ENCODE results near the gene APOBEC3A. TPM values are rescaled to one million over a fixed set of nuclear protein-coding genes. Genes with fewer than 3 reads are reported as not detected.

APOBEC3A gene
- polyA plus RNA-seq, 1 donor (not counting 4 experiments of a cell fraction or from before 2014, with no cell fraction given): 0.50 TPM

GRCh38 chr22:38937036-38937435 lies 20.4 kb upstream of the APOBEC3A start:
- no peak overlapping the region for H3K9ac ChIP-seq (ENCODE audit: control insufficient read depth, extremely low read depth, insufficient read depth, low read length)
- DNase-seq (ENCODE audit: low read depth, low spot score): no peak
- H3K4me1 ChIP-seq (ENCODE audit: control insufficient read depth, extremely low read depth, insufficient read depth, low read length): no peaks in the 10 kb centered on the region
- no peak for TF ChIP-seq CTCF (optimal IDR thresholded peaks at IDR 0.05 in 1 of 3, IDR thresholded peaks at IDR 0.05 in 1 of 3, conservative IDR thresholded peaks at IDR 0.05 in 1 of 3; ENCODE audit: extremely low read depth in 1 of 3, insufficient read depth in 2 of 3, low read length in 3 of 3)
- no peak for TF ChIP-seq EZH2 (IDR thresholded peaks at IDR 0.05; ENCODE audit: low read length)
- H3K4me3 ChIP-seq (ENCODE audit: control insufficient read depth in 2 of 3, extremely low read depth in 1 of 3, insufficient read depth in 2 of 3, low read depth in 1 of 3, low read length in 3 of 3): no peak overlapping the region
- no peaks in the 10 kb centered on the region for H3K9me1 ChIP-seq (ENCODE audit: control insufficient read depth, extremely low read depth, insufficient read depth, low read length)
- H3K27me3 ChIP-seq (ENCODE audit: control insufficient read depth, extremely low read depth, insufficient read depth, low read length): peaks cover 10% of the 10 kb centered on the region
- no peaks in the 10 kb centered on the region for H3K9me3 ChIP-seq (ENCODE audit: control insufficient read depth, low read depth, low read length)
- H2AFZ ChIP-seq (ENCODE audit: control insufficient read depth, low read length): no peak overlapping the region
- H3K27ac ChIP-seq (ENCODE audit: control insufficient read depth, insufficient read depth, low read length): no peak overlapping the region
- dilution Hi-C loops (cut with MboI; ENCODE audit: extremely low pct_ligation_motif_present, low sequenced_read_pairs): no loop called here
- H3K36me3 ChIP-seq (ENCODE audit: control insufficient read depth in 2 of 2, extremely low read depth in 1 of 2, insufficient read depth in 2 of 2, low read length in 2 of 2): no peaks in the 10 kb centered on the region
- no peaks in the 10 kb centered on the region for H4K20me1 ChIP-seq (ENCODE audit: control insufficient read depth, extremely low read depth, insufficient read depth, low read length)
- no peak overlapping the region for H3K4me2 ChIP-seq (ENCODE audit: control insufficient read depth, extremely low read depth, insufficient read depth, low read depth, low read length)
- no peaks in the 10 kb centered on the region for H3K79me2 ChIP-seq (ENCODE audit: control insufficient read depth, insufficient read depth, low read length)
- FAIRE-seq: no peak

GRCh38 chr22:38937541-38937940 lies 19.9 kb upstream of the APOBEC3A start:
- Histone ChIP-seq H3K4me2 (ENCODE audit: control insufficient read depth, extremely low read depth, insufficient read depth, low read depth, low read length) (no peak overlapping the region), H3K27me3 (ENCODE audit: control insufficient read depth, extremely low read depth, insufficient read depth, low read length) (peaks cover 13% of the 10 kb centered on the region), H3K9me1 (ENCODE audit: control insufficient read depth, extremely low read depth, insufficient read depth, low read length) (no peaks in the 10 kb centered on the region), H3K9me3 (ENCODE audit: control insufficient read depth, low read depth, low read length) (no peaks in the 10 kb centered on the region), H3K79me2 (ENCODE audit: control insufficient read depth, insufficient read depth, low read length) (no peaks in the 10 kb centered on the region), H3K4me3 (ENCODE audit: control insufficient read depth in 2 of 3, extremely low read depth in 1 of 3, insufficient read depth in 2 of 3, low read depth in 1 of 3, low read length in 3 of 3) (no peak overlapping the region), H3K36me3 (ENCODE audit: control insufficient read depth in 2 of 2, extremely low read depth in 1 of 2, insufficient read depth in 2 of 2, low read length in 2 of 2) (no peaks in the 10 kb centered on the region), H3K9ac (ENCODE audit: control insufficient read depth, extremely low read depth, insufficient read depth, low read length) (no peak overlapping the region), H3K4me1 (ENCODE audit: control insufficient read depth, extremely low read depth, insufficient read depth, low read length) (no peaks in the 10 kb centered on the region), H4K20me1 (ENCODE audit: control insufficient read depth, extremely low read depth, insufficient read depth, low read length) (no peaks in the 10 kb centered on the region), H3K27ac (ENCODE audit: control insufficient read depth, insufficient read depth, low read length) (no peak overlapping the region), H2AFZ (ENCODE audit: control insufficient read depth, low read length) (no peak overlapping the region)
- no peak for TF ChIP-seq CTCF (optimal IDR thresholded peaks at IDR 0.05 in 1 of 3, IDR thresholded peaks at IDR 0.05 in 1 of 3, conservative IDR thresholded peaks at IDR 0.05 in 1 of 3; ENCODE audit: extremely low read depth in 1 of 3, insufficient read depth in 2 of 3, low read length in 3 of 3)
- no peak for TF ChIP-seq EZH2 (IDR thresholded peaks at IDR 0.05; ENCODE audit: low read length)
- FAIRE-seq (no peak), DNase-seq (ENCODE audit: low read depth, low spot score) (no peak)
- dilution Hi-C loops (cut with MboI; ENCODE audit: extremely low pct_ligation_motif_present, low sequenced_read_pairs): no loop called here

Data from keratinocyte (primary cell).